ENCODE results near the gene THAP4. TPM values are rescaled to one million over a fixed set of nuclear protein-coding genes. Genes with fewer than 3 reads are reported as not detected.

THAP4 gene
- total RNA-seq, 1 donor from 2014 or later = 42.5 TPM

- no peak for DNase-seq (ENCODE audit: low spot score)
- Mint-ChIP-seq H3K4me3 (ENCODE audit: unreplicated experiment) (no peak overlapping the region), H3K27me3 (ENCODE audit: unreplicated experiment) (peaks cover 7% of the 10 kb centered on the region), H3K27ac (ENCODE audit: unreplicated experiment) (no peak overlapping the region), H3K36me3 (ENCODE audit: low read depth, unreplicated experiment) (peaks cover 7% of the 10 kb centered on the region), H3K9me3 (ENCODE audit: unreplicated experiment) (no peaks in the 10 kb centered on the region), H3K4me1 (ENCODE audit: unreplicated experiment) (peaks cover 13% of the 10 kb centered on the region)
- no peak for TF ChIP-seq CTCF (IDR thresholded peaks at IDR 0.05; ENCODE audit: unreplicated experiment)
These were observed 21.9 kb downstream of the THAP4 start for GRCh38 chr2:241615041-241615440.

GRCh38 chr2:241613017-241613780, 23.8 kb downstream of the THAP4 start:
- Mint-ChIP-seq H3K36me3 (ENCODE audit: low read depth, unreplicated experiment) (peaks cover 9% of the 10 kb centered on the region), H3K27ac (ENCODE audit: unreplicated experiment) (no peak overlapping the region), H3K4me1 (ENCODE audit: unreplicated experiment) (peaks cover 17% of the 10 kb centered on the region), H3K27me3 (ENCODE audit: unreplicated experiment) (peaks cover 5% of the 10 kb centered on the region), H3K9me3 (ENCODE audit: unreplicated experiment) (no peaks in the 10 kb centered on the region), H3K4me3 (ENCODE audit: unreplicated experiment) (no peak overlapping the region)
- no peak for TF ChIP-seq CTCF (IDR thresholded peaks at IDR 0.05; ENCODE audit: unreplicated experiment)
- no peak for DNase-seq (ENCODE audit: low spot score)

GRCh38 chr2:241612156-241613016, 24.6 kb downstream of the THAP4 start:
- Mint-ChIP-seq H3K9me3 (ENCODE audit: unreplicated experiment) (no peaks in the 10 kb centered on the region), H3K27me3 (ENCODE audit: unreplicated experiment) (peaks cover 8% of the 10 kb centered on the region), H3K4me3 (ENCODE audit: unreplicated experiment) (no peak overlapping the region), H3K27ac (ENCODE audit: unreplicated experiment) (peak overlapping the region; percentile 6), H3K4me1 (ENCODE audit: unreplicated experiment) (peaks cover 9% of the 10 kb centered on the region), H3K36me3 (ENCODE audit: low read depth, unreplicated experiment) (peaks cover 13% of the 10 kb centered on the region)
- TF ChIP-seq CTCF (IDR thresholded peaks at IDR 0.05; ENCODE audit: unreplicated experiment) = no peak
- DNase-seq (ENCODE audit: low spot score) = no peak

GRCh38 chr2:241611062-241611461, 25.9 kb downstream of the THAP4 start:
- H3K27me3 Mint-ChIP-seq (ENCODE audit: unreplicated experiment) = peaks cover 11% of the 10 kb centered on the region
- TF ChIP-seq CTCF (IDR thresholded peaks at IDR 0.05; ENCODE audit: unreplicated experiment) = no peak
- no peaks in the 10 kb centered on the region for H3K9me3 Mint-ChIP-seq (ENCODE audit: unreplicated experiment)
- H3K36me3 Mint-ChIP-seq (ENCODE audit: low read depth, unreplicated experiment) = peaks cover 19% of the 10 kb centered on the region
- H3K27ac Mint-ChIP-seq (ENCODE audit: unreplicated experiment) = peak overlapping the region; percentile 30
- peak overlapping the region; percentile 73 for H3K4me3 Mint-ChIP-seq (ENCODE audit: unreplicated experiment)
- DNase-seq (ENCODE audit: low spot score) = no peak
- H3K4me1 Mint-ChIP-seq (ENCODE audit: unreplicated experiment) = peaks cover 7% of the 10 kb centered on the region
